WERI-Rb-1 (cell line): ENCODE data around the gene SUGP1.

Experiments used
- DNase-seq: peaks from one replicate; pipeline ENCODE4 v3.0.0-alpha.2; 2020
- H3K27ac ChIP-seq: fragments of 250-450 bp; sonication (Bioruptor Pico); 2 replicates; pipeline ENCODE4 v1.5.1; 2020; ENCODE audit warnings: mild to moderate bottlenecking, moderate library complexity
- H3K27me3 ChIP-seq: fragments of 250-450 bp; sonication (Bioruptor Pico); 2 replicates; pipeline ENCODE4 v1.5.1; 2021; ENCODE audit warnings: mild to moderate bottlenecking, low read depth, moderate library complexity; ENCODE audit not compliant: insufficient read depth, severe bottlenecking
- H3K36me3 ChIP-seq: fragments of 250-450 bp; sonication (Bioruptor Pico); 2 replicates; pipeline ENCODE4 v1.5.1; 2020; ENCODE audit warnings: mild to moderate bottlenecking, moderate library complexity
- H3K4me3 ChIP-seq: 2 replicates; pipeline ENCODE4 v1.5.1; 2011; ENCODE audit warnings: low read depth, mild to moderate bottlenecking, control low read depth, low read length
- H3K9me3 ChIP-seq: fragments of 250-450 bp; sonication (Bioruptor Pico); 2 replicates; pipeline ENCODE4 v1.5.1; 2021; ENCODE audit warnings: mild to moderate bottlenecking, moderate library complexity; ENCODE audit not compliant: severe bottlenecking
- TF ChIP-seq, protein P1 (sequence below): IDR thresholded peaks from 2 replicates; pipeline ENCODE4 v1.5.1; 2011; ENCODE audit warnings: low read depth, mild to moderate bottlenecking, control low read depth, inconsistent platforms, low read length

SUGP1 gene

DNA sequence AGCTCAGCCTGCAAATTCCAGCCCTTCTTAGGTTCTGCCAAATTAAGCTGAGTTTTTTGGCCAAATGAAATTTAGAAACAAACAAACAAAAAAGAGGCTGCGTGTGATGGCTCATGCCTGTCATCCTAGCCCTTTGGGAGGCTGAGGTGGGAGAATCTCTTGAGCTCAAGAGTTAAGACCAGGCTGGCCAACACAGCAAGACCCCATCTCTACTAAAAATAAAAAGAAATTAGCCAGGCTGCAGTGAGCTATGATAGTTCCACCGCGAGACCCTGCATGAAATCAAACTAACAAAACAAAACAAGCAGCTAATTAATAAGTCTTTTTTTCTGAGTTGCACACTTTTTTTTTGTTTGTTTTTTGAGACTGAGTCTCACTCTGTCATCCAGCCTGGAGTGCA is 90.6 kb downstream of the SUGP1 start:
- H3K27ac ChIP-seq = no peak overlapping the region; the same call in 1 of the 2 replicates
- H3K27me3 ChIP-seq = no peaks in the 10 kb centered on the region
- H3K9me3 ChIP-seq = peaks cover 13% of the 10 kb centered on the region
- TF ChIP-seq, protein P1, sequence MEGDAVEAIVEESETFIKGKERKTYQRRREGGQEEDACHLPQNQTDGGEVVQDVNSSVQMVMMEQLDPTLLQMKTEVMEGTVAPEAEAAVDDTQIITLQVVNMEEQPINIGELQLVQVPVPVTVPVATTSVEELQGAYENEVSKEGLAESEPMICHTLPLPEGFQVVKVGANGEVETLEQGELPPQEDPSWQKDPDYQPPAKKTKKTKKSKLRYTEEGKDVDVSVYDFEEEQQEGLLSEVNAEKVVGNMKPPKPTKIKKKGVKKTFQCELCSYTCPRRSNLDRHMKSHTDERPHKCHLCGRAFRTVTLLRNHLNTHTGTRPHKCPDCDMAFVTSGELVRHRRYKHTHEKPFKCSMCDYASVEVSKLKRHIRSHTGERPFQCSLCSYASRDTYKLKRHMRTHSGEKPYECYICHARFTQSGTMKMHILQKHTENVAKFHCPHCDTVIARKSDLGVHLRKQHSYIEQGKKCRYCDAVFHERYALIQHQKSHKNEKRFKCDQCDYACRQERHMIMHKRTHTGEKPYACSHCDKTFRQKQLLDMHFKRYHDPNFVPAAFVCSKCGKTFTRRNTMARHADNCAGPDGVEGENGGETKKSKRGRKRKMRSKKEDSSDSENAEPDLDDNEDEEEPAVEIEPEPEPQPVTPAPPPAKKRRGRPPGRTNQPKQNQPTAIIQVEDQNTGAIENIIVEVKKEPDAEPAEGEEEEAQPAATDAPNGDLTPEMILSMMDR = no peak
- DNase-seq = no peak
- peaks cover 8% of the 10 kb centered on the region; the same call in 1 of the 2 replicates for H3K36me3 ChIP-seq
- no peak overlapping the region for H3K4me3 ChIP-seq

DNA sequence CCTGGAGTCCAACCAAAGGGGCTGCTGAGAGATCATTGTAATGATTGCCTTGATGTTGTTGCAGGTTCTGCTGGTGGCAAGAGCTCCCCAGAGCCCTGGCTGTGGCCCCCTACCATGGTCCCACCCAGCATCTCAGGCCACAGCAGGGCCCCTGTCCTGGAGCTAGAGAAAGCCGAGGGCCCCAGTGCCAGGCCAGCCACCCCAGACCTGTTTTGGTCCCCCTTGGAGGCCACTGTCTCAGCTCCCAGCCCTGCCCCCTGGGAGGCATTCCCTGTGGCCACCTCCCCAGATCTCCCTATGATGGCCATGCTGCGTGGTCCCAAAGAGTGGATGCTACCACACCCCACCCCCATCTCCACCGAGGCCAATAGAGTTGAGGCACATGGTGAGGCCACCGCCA is 93.1 kb downstream of the SUGP1 start:
- Histone ChIP-seq H3K36me3 (no peaks in the 10 kb centered on the region), H3K27me3 (no peaks in the 10 kb centered on the region)

DNA sequence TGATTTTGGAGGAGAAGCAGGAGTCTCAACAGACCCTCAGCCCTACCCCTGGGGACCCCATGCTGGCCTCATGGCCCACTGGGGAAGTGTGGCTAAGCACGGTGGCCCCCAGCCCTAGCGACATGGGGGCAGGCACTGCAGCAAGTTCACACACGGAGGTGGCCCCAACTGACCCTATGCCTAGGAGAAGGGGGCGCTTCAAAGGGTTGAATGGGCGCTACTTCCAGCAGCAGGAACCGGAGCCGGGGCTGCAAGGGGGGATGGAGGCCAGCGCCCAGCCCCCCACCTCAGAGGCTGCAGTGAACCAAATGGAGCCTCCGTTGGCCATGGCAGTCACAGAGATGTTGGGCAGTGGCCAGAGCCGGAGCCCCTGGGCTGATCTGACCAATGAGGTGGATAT is 93.6 kb downstream of the SUGP1 start:
- Histone ChIP-seq H3K36me3 (no peaks in the 10 kb centered on the region), H3K27me3 (no peaks in the 10 kb centered on the region), H3K4me3 (no peak overlapping the region), H3K27ac (no peak overlapping the region), H3K9me3 (peaks cover 3% of the 10 kb centered on the region)
- no peak for DNase-seq
- TF ChIP-seq, protein P1 = no peak

More for the DNA sequence above, 93.1 kb downstream of the SUGP1 start:
- TF ChIP-seq, protein P1 = no peak
- H3K9me3 ChIP-seq = peaks cover 3% of the 10 kb centered on the region
- H3K4me3 ChIP-seq = no peak overlapping the region
- no peak for DNase-seq
- no peak overlapping the region for H3K27ac ChIP-seq

DNA sequence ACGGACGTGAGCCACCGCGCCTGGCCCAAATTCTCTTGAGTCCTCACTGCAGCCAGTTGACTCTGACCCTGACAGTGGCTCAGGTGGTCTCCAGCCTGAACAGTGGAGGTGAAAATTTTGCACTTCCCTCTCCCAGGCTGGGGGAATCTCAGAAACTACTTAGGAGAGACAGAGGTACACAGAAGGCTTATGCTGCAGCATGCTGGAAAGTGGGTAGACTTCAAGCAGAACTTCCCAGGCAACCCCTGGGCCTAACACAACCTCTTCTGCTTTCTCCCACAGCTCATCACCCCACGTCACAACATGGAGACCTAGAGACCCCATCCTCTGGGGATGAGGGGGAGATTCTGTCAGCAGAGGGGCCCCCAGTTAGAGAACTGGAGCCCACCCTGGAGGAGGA is 94.1 kb downstream of the SUGP1 start:
- Histone ChIP-seq H3K36me3 (no peaks in the 10 kb centered on the region), H3K9me3 (peaks cover 3% of the 10 kb centered on the region), H3K27ac (no peak overlapping the region), H3K4me3 (no peak overlapping the region), H3K27me3 (no peaks in the 10 kb centered on the region)
- TF ChIP-seq, protein P1 = no peak
- DNase-seq = no peak
